ENCODE data around the gene LENEP.

LENEP gene

DNA sequence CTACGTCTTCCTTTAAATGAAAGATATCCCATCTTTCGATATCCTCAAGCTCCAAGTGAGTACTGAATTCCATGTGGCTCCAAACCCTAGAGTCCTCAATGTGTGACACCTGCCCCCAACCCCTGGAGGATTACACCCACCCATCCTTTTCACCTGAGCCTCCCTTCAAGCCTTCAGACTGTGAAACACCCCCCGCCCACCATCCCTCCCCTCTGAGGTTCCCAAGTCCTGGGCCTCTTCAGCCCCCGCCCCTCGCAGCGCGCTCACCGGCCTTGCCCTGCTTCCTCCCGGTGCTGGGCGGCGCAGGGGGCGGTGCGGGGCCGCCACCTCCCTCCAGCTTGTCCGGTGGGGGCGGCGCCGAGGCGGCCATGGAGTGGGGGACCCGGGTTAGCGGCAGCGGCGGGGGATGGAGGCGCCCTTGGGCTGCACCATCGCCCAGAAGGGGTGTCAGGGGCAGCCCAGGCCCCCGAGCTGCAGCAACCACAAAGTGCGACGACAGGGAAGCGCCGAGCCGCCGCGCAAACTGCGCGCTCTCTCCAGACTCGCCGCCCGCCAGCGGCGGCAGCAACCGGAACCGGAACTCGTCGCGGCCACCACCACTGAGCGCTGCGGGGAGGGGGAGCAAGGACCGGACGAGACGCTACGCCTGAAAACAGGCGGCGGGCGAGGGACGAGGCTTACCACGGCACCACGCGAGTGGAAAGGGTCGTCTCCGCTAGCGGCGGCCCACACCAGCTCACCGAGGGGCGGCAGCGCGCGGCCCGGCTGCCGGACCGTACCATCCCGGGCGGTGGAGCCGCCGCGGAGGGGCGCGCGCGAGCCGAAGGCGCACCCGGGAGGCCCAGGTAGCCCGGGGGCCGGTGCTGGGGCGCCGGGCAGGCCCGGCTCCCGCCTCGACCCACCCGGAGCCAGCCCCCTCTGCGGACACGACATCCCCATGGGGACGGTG, 31.9 kb upstream of the LENEP start, which contains the start of gene PYGO2:
PYGO2 (minus strand) TSS at position 576 of the 949 bp plus-strand sequence; CDS start at position 370, 206 bp downstream.
- peak; percentile 75 for DNase-seq

- peak; percentile 38 for DNase-seq
Measured at GRCh38 chr1:154962156-154962749, 31.1 kb upstream of the LENEP start.

DNA sequence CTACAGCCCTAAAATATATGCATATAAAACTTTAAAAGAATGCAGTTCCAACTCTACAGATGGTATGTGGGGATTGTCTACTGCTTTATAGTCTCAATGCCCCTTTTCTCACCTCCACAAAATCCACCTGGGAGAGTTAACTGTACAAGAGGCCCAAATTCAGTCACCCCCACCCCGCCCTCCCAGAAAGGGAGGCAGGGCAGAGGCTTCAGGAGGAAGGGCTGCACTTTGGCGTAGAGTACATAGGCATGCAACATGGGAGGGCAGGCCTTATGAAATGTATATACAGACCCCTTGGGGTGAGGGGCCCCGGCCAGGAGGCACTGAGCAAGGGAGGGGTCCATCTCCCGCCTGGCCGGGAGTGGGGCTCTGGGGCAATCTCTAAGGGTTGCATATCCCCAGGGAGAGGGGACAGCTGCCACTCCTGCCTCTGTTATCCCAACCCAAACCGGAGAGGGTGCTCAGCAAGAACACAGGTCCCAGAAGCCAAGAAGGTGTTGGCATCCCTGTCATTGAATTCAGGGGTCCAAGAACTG, 30.5 kb upstream of the LENEP start:
- DNase-seq, result no peak

GRCh38 chr1:154963643-154964042, 29.7 kb upstream of the LENEP start:
- DNase-seq, result no peak

DNA sequence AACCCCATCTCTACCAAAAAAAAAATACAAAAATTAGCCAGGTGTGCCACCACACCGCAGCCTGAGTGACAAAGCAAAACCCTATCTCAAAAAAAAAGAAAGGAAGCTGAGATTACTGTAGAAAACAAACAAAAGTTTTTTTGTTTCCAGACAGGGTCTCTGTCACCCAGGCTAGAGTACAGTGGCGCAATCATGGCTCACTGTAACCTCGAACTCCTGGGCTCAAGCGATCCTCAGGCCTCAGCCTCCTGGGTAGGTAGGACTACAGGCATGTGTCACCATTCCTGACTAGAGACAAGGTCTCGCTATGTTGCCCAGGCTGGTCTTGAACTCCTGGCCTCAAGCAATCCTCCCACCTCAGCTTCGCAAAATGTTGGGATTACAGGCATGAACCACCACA, 29.0 kb upstream of the LENEP start:
- no peak for DNase-seq

- DNase-seq, result no peak
Measured at GRCh38 chr1:154966111-154966510, 27.3 kb upstream of the LENEP start.

GRCh38 chr1:154967331-154967950, 25.9 kb upstream of the LENEP start:
- DNase-seq, result no peak

DNA sequence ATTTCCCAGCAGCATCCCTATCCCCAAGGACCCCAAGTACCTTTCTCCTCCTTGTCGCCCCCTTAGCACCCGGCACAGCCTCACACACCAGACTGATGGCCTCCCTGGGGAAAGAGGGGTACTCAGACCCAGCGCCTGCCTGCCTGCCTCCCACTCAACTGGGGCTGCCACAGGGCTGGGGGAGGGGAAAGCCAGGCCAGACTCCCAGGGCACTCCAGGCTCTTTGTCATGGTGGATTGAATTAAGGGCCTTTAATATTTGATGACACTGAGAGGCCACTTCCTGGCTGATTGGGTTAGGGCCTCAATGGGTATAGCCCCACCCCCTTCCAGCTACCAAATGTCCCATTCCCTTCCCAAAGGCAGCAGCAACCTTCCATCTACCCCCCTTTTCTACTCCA, 24.7 kb upstream of the LENEP start:
- DNase-seq, result no peak

GRCh38 chr1:154969246-154969645, 24.1 kb upstream of the LENEP start:
- no peak for DNase-seq

DNA sequence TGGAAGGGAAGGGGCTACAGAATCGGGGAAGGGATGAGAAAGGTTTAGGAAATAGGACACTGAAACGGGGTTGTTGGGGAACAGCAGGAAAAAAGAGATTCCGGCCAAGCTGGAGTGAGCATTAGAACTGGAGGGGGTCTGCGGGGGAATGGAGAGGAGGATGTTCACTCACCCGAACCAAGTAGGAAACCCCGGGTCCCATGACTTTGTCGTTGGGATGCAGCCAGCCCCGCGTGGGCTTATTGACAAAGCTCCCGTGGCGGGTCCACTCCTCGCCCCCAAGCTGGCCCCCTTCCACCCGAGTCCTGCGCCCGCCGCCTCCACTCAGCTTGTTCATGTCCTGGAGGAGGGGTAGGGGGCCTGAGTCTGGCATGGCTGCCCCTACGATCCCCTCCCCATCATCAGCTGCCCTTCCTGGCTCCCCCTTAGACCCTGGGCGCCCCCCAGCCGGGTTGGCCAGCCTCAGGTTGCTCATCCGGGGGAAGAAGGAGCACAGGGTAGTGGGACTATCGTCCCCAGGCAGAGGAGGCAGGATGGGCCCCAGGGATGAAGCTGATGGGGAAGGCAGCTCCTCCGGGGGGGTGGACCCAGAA, 23.4 kb upstream of the LENEP start:
- DNase-seq, result no peak

GRCh38 chr1:154970631-154971340, 22.6 kb upstream of the LENEP start, which contains the start of gene SHC1:
SHC1 (minus strand) TSS chr1:154970747; CDS start chr1:154970526, 221 bp downstream.
- DNase-seq, result no peak

DNA sequence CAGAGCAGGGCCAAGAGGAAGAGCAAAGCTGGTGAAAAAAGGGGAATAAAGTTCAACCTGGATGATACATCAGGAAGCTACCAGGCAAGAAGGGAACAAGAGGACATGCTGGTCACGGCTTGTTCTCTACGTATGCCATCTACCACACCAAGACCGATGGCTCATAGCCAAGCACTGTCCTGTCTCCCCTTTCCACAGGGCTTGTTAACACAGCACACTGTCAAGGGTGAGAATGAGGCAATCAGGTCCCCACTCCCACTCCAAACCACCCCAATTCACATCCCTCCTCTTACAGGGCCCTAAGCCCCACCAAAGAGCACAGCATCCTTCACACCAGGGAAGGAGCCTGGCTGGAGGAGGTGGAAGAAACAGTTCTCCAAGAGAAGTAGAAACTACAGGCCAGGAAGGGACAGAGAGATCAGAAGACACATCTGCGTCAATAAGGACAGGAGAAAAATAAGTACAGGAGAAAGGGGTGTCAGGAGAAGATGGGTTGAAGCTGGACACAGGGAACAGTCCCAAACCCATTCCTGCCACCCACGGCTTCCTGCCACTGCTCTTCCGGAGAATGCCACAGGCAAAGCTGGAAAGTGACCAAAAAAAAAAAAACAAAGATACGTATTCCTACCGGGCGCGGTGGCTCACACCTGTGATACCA, 21.9 kb upstream of the LENEP start:
- no peak for DNase-seq

- no peak for DNase-seq
Measured at GRCh38 chr1:154972213-154972516, 21.2 kb upstream of the LENEP start.

DNA sequence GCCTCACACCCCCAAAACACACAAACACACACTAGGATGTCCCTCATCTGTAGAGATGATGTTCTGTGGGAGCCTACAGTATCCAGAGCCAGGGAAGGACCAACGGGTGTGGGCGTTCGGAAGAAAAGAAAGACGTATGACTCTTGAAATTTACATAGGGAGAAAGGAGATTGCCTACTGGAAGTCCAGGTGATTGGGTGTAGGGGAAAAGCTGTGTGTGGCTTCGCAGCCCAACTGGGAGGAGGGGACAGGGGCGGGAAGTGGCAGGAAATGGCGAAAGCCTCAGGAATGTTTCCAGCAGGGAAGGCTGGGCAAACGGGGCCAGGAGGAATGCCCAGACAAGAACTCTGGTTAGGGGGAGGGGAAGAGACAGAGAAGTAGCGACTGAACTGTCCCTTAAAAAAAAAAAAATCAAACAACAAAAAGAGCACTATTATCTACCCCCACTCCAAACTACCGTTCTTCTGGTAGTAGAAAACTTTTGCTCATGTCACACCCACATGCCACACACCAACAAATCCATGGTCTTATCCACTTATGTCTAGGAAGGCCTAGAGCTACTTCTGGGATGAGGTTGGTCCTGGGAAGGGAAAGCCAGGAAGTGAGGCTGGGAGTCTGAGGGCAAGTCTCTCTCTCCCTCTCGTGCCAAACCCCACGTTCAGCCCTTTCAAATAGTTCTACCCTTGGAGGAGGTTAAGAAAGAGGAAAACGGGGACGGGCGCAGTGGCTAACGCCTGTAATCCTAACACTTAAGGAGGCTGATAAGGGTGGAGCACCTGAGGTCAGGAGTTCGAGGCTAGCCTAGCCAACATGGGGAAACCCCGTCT, 20.7 kb upstream of the LENEP start:
- no peak for DNase-seq

- DNase-seq, result peak; percentile 95
Measured at GRCh38 chr1:154973344-154974101, 19.9 kb upstream of the LENEP start.

DNA sequence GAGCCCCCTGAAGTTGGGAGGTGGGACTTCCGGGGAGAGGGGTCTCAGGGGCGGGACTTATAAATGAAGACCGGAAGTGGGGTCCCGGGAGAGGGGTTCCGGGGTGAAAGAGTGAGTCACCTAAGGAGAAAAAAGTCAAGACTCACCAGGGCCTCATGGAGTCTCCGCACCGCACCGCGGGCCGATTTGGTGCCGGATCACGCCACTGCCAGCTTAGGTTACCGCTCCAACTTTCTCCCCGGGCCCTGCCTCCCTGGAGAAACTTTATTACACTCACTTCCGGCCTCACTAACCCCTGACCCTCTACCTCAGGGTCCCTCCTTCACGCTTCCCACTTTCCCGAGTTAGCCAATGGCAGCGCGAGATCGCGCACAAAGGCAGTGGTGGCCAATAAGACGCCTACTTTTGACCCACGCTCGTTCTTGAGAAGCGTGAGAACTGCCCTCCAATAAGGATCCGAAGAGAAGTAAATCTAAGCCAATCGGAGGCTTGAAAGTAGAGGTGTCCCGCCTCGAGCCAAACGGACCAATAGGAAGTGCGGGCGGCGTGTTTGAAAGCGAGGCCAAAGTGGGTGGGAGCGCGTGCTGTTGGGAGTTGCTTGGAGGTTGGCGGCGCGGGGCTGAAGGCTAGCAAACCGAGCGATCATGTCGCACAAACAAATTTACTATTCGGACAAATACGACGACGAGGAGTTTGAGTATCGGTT, 19.1 kb upstream of the LENEP start, which contains the start of gene CKS1B:
CKS1B (plus strand) TSS at position 580 of the 706 bp plus-strand sequence; CDS start at position 645, 65 bp downstream.
- peak; percentile 100 for DNase-seq

GRCh38 chr1:154974808-154975408, 18.5 kb upstream of the LENEP start:
- peak; percentile 96 for DNase-seq

- DNase-seq, result peak; percentile 27
Measured at GRCh38 chr1:154975409-154976059, 17.9 kb upstream of the LENEP start.

All from NCI-H146 (cell line).